ENCODE measurements around the gene TYW3.

DNA sequence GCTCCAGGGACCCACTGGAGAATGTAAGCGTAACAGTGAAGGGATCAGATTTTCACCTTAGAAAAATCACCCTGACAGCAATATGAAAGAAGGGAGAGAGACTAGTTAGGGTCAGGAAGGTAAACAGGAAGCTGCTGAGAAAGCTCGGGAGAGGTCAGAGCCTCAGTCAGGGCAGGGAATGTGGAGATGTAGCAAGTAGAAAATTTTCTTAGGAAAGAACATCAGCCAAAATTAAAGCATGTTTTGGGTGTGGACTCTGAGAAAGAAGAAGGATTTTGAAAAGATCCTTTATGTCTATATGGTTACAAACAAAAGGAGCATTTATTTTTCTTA is 42.6 kb upstream of the TYW3 start:
- TF ChIP-seq EP300 (IDR thresholded peaks at IDR 0.05; ENCODE audit: low read depth) (no peak), POLR2AphosphoS5 (IDR thresholded peaks at IDR 0.05) (no peak)
